Adrenal gland (tissue), 5 donors: ENCODE data around the gene TOMM22.

Experiments
- CTCF ChIP-seq, 6 experiments: fragments of 450-650 bp in 4 of 6; fragments of 200-600 bp in 2 of 6; sonication (generic) in 1 of 6; IDR thresholded peaks; 1 replicate in 5 of 6; 2 replicates in 1 of 6; pipeline versions ENCODE4 v1.5.1 to v1.8.0; 2016 to 2021; ENCODE audit warnings: antibody characterized with exemption in 6 of 6, mild to moderate bottlenecking in 2 of 6, moderate library complexity in 1 of 6
- POLR2A ChIP-seq, 2 donors: fragments of 450-650 bp; IDR thresholded peaks; one replicate each; pipeline ENCODE4 v1.6.1; 2017; ENCODE audit warnings: antibody characterized with exemption in 2 of 2, mild to moderate bottlenecking in 2 of 2, moderate library complexity in 1 of 2
- donor health status: DM: no; HTN: no; CAD: no.

DNA sequence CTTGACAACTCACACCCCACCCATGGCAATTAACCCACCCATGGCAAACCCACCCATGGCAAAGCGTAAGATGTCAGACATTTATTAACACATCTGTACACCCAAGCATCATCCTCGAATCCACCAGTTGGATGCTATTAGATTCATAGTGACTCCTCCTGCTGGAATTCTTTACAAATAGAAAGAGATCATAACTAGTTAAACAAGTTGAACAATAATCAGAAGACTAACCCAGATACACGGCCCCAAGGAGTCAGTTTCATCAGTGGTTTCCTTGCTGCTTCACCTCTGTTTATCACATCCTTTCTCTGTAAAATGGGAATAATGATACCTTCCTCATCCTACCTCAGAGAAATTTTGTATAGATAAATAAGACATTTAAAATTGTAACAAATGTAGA, 29.1 kb downstream of the TOMM22 start:
- TF ChIP-seq POLR2A (IDR thresholded peaks at IDR 0.05) (no peak), CTCF (IDR thresholded peaks at IDR 0.05) (no peak)
